CD4-positive, alpha-beta T cell treated with Interleukin-17A for 4 hours (primary cell): ENCODE results near the gene ZNF519.
"Not testable (repeated sequence)": the region's sequence is repeated elsewhere in the genome, so short reads cannot be mapped to it uniquely, and the experiment has no call there.

Source experiments
- DNase-seq: peaks from one replicate; pipeline ENCODE4 v3.0.0-alpha.2; 2020; ENCODE audit warnings: mixed read lengths

The ZNF519 gene

DNA sequence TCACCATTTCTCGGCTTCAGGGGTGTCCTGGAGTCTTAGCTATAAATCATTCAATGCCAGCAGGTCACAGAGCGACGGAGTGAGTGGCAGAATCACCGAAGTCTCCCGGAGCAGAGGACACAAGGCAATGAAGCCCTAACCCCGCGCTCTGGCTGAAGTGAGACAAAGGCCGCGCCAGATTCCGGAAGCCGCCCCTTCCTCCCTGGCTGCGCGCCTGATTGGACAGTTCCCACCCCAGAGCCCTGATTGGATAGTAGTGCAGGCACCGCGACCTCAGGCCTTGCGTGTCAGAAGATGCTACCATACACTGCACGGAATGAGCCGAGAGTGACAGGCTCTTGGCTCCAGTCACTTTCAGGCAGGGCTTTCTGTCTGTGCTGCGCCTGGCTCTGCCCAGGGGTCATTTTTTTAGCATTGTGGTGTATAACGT, at the start of gene ZNF519:
Gene ZNF519 (minus strand): TSS at position 165 of the 430 bp plus-strand sequence. CDS start 158 bp downstream, at position 7.
- DNase-seq = peak; percentile 87

DNA sequence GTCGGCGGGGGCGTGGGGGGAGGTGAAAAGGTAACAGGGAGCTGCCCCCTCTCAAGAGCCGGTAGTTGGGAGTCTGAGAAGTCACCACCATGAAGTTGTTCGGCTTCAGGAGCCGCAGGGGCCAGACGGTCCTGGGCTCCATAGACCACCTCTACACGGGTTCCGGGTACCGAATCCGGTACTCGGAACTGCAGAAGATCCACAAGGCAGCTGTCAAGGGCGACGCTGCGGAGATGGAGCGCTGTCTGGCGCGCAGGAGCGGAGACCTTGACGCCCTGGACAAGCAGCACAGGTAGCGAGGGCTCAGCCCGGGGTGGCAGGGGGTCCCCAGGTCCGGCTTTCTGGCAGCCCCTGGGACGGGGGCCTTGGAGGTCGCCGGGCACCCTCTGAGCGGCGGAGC, 47.1 kb upstream of the ZNF519 start:
- peak; percentile 32 for DNase-seq

DNA sequence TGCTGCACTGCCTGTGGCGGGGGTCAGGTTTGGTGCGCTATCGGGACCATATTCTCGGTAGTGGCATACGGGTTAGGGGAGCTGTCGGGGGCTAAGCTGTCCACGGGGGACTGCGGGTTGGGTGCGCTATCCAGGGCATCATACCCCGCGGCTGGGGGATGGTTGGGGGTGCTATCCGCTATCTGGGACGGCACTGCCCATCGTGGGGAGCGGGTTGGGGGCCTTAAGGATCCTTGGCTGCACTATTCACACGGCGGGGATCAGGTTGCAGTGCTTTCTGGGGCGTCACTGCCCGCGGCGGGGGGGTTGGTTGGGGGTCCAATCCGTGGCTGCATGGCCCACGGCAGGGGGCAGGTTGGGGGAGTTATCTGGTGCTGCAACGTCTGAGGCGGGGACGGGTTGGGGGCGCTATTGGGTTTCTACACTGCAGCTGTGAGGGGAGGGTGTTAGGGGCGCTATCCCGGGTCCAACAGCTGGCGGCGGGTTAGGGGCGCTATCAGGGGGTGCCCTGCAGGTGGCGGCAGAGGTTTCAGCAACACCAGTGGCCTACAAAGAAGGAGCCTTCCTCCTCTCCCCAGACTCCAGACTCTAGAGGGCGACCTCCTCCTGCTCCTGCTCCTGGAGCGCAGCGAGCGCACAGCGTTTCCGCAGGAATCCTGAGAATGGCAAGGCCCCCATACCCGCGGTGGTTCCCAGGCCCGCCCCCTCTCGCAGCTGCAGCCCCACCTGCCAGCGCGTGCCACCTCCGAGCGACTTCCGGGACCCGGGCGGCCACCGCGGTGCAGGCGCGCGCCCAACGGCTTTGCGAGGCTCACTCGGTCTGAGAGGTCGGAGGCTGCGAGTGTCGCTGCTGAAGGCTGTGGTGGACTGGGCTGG, 46.3 kb upstream of the ZNF519 start:
- peak; percentile 85 for DNase-seq

DNA sequence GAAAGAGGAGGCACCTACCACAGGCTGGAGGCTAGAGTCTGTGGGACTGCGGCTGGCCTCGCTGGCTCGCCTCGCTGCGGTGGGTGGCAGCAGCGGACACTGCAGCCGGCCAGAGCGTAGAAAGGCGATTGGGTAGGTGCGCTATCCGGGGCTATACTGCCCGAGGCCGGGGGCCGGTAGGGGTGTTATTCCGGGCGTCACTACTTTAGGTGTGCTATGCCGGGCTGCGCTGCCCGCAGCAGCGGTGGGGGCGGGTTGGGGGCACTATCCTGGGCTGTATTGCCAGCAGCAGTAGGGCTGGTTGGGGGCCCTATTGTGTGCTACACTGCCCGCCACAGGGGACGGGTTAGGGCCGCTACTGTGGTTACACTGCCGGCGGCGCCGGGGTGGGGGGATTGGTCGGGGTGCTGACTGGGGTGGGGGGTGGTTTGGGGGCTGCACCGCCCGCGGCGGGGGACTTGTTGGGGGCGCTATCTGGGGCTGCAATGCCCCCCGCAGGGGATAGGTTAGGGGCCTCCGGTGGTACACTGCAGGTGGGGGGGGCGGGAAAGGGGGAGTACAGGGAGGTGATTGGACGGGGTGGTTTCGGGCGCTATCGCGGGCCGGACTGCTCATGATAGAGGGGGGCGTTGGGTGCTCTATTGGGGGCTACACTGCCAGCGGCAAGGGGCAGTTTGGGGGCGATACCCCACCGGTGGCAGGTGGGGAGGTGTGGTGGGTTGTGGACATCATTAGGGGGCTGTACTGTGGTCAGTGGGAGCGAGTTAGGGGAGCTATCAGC, 45.5 kb upstream of the ZNF519 start:
- DNase-seq = not testable (repeated sequence)

DNA sequence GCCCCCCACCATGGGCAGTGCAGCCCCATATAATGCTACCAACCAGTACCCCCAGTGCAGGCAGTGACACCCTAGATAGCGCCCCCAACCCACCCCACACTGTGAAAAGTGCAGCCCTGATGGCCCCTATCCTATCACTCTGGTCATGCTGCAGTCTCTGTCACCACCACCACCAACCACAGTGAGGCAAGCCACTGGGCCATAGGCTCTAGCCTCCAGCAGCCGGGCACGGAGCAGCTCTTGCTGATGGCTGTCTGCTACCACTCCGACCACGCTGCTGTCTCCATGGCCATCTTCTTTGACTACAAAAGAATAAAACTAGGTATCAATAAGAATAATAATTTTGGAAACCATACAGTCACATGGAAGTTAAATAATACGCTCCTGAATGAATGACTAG, 43.2 kb upstream of the ZNF519 start:
- DNase-seq = not testable (repeated sequence)

DNA sequence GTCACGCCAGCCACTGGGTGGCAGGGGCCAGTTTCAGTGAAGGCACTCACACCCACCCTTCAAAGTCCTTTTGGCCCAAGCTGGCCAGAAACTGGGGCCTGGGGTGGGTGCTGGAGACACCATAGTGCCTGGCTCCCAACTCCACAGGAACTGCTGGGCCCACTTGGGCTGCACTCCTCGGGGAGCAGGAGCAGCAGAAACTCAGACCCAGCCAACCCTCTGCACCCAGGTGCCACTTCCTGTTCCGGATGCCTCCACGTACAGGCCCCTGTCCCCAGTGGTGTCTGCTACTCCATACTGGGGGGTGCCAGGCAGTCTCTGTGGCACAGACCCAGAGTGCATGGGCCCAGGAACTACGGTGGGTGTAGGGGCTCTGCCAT, 42.5 kb upstream of the ZNF519 start:
- no peak for DNase-seq

DNA sequence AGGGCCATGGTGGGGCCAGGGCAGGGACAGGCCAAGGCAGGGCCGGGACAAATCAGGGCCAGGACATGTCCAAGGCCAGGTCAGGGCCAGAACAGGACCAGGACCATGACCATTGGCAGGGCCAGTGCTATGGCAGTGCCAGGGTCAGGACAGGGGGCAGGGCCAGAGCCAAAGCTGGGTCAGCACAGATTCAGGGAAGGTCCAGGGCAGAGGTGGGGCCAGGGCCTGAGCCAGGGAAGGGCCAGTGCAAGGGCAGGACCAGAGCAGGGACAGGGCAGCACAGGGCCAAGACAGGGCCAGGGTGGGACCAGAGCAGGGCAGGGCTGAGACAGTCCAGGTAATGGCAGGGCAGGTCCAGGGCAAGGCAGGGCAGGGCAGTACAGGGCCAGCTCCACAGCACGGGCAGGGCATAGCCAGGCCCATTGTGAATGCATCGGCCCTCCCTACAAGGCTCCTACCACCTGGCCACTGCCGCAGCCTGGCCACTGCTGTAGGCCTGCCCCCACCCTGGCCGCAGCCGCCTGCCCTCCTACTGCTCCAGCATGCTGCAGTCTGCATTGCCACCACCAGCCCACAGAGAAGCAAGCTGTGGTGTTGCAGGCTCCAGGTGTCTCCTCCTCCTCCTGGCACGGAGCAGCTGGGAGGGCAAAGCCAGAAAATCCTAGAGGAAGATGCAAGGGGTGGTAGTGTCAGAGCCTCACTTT, 41.9 kb upstream of the ZNF519 start:
- not testable (repeated sequence) for DNase-seq

DNA sequence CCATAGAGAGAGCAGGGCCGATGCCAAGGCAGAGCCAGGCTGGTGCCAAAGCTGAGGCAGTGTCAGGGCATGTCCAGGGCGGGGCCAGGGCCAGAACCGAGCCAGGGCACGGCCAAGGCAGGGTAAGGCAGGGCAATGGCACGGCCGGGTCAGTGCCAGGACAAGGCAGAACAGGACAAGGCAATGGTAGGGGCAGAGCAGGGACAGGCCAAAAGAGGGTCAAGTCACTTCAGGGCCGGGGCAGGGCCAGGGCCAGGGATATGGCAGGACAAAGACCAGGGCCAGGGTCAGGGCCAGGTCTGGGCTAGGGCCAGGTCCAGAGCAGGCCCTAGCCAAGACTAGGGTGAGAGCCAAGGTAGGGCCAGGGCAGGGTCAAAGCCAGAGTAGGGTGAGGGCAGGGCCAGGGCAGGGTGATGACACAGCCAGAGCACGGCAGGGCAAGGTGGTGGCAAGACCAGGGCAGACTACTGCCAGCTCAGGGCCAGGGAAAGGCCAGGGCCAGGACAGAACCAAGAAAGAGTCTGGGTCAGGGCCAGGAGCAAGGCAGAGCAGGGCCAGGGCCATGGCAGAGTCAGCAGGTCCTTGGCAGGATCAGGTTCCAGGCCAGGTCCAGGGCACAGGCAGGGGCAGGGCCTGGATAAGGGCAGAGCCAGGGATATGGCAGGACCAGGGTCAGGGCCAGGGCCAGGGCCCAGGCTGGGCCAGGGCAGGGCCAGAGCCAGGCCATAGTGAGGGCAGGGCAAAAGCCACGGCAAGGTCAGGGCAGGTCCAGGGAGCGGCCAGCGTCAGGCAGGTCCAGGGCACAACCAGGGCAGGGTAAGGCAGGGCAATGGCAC, 41.1 kb upstream of the ZNF519 start:
- DNase-seq = not testable (repeated sequence)

DNA sequence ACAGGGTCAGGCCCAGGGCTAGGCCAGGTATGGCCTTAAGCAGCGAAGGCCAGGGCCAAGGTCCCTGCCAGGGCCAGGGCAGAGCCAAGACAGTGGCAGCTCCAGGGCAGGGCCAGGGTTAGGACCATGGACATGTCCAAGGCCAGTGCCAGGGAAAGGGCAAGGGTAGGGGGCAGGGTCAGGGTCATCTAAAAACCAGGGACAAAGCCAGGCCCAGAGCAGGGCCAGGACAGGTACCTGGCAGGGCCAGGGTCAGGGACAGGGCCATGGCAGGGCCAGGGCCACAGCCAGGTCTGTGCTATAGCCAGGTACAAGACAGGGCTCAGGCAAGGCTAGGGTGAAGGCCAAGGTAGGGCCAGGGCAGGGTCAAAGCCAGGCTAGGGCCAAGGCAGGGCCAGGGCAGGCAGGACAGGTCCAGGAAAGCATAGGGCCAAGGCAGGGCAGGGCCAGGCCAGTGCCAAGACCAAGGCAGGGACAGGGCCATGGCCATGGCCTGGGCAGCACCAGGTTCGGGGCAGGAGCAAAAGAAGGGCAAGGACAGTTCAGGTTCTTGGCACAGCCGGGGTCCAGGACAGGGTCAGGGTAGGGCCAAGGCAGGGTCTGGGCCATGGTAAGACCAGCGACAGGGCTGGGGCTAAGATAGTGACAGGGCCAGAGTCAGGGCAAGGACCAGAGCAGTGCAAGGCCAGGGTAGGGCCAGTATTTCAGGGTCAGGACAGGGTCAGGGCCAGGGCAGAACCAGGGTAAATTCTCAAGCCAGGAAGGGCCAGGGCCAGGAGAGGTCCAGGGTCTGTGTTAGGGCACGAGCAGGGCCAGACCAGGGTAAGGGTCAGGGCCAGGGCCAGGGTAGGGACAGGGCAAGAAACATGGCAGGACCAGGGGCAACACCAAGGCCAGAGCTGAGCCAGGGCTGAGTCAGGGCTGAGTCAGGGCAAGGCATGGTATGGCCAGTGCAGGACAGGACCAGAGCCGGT, 40.2 kb upstream of the ZNF519 start:
- not testable (repeated sequence) for DNase-seq

DNA sequence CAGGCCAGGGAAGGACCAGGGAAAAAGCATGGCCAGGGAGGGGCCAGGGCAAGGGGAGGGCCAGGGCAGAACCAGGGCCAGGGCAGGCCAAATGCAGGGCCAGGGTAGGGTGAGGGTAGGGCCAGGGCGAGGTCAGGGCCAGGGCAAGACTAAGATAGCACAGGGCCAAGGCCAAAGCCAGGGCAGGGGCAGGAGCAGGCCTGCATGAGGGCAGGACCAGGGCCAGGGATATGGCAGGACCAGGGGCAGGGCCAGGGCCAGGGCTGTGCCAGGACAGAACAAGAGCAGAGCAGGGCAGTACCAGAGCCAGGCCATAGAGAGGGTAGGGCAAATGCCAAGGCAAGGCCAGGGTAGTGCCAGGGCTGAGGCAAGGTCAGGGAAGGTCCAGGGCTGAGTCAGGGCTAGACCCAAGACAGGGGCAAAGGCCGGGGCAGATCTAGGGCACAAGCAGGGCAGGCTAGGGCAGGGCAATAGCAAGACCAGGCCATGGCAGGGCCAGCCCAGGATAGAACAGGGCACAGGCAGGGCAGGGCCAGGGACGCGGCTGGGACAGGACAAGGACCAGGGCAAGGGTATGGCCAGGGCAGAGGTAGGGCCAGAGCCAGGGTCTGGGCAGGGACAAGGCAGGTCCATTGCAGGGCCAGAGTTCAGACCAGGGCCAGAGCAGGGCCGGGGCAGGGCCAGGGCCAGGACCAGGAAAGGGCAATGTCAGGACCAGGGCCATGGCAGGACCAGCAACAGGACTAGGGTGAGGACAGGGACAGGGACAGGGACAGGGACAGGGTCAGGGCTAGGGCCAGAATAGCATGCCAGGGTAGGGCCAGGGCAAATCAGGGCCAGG, 39.3 kb upstream of the ZNF519 start:
- DNase-seq = not testable (repeated sequence)

DNA sequence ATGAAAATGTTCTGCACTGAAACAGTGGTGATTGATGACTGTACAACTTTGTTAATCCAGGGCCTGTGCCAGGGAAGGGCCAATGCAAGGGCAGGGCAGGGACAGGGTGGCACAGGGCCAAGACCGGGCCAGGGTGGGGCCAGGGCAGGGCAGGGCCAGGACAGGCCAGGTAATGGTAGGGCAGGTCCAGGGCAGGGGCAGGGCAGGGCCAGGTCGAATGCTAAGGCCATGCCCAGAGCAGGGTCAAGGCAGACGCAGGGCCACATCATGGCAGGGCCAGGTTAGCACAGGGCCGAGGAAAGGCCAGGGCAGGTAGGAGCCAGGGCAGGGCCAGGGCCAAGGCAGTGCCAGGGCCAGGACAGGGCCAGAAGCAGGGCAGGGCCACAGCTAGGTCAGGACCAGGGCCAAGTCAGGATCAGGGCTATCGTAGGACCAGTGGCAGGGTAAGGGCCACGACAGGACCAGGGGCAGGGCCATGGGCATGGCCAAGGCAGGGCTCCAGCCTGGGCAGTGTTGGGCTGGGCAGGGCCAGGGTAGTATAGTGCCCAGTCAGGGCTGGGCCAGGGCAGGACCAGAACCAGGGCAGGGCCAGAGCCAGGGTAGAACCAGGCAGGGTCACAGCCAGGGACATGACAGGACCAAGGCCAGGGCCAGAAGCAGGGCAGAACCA, 38.3 kb upstream of the ZNF519 start:
- DNase-seq = not testable (repeated sequence)

DNA sequence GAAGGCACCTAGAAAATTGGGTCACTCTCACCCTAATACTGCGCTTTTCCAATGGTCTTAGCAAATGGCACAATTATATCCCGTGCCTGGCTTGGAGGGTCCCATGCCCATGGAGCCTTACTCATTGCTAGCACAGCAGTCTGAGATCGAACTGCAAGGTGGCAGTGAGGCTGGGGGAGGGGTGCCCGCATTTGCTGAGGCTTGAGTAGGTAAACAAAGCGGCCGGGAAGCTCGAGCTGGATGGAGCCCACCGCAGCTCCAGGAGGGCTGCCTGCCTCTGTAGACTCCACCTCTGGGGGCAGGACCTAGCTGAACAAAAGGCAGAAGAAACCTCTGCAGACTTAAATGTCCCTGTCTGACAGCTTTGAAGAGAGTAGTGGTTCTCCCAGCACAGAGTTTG, 30.7 kb upstream of the ZNF519 start:
- not testable (repeated sequence) for DNase-seq

DNA sequence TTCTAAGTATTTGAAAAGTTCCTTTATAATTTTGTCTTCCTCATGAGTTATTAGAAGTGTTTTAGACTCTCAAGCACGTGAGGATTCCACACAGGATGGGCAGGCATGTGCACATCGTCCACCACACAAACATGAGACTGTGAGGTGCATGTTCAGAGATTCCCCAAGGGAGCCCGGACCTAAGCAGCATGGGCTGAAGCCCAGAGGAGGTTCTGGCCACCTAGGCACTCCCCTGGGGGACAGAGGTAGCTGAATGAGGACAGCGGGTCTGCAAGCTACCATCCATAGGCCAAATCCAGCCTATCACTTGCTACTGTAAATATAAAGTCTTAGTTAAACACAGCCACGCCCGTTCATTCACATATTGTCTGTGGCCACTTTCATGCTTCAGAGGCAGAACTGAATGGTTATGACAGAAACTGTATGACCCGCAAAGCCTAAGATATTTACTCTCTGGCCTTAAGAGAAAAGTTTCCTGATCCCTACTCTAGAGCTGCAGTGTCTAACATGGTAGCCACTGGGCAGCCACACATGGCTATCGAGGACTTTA, 19.4 kb upstream of the ZNF519 start:
- DNase-seq = not testable (repeated sequence)

DNA sequence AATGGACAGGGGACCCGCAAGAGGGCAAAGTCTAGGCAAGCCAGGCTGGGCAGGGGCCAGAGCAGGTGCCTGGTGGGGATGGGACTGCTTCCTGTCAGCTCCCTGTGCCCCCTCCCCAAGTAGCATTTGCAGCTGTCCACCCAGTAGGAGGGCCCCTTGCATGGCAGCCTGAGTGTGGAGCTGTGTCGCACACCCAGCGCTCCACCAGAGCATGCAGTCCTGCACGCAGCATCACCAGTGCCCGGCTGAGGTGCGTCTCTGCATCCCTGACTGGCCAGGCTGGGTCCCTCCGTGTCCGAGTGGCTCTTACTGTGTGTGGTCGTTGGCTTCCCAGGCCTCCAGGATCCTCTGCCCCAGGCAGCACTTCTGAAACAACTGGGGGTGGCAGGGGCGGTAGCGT, 18.5 kb upstream of the ZNF519 start:
- not testable (repeated sequence) for DNase-seq

DNA sequence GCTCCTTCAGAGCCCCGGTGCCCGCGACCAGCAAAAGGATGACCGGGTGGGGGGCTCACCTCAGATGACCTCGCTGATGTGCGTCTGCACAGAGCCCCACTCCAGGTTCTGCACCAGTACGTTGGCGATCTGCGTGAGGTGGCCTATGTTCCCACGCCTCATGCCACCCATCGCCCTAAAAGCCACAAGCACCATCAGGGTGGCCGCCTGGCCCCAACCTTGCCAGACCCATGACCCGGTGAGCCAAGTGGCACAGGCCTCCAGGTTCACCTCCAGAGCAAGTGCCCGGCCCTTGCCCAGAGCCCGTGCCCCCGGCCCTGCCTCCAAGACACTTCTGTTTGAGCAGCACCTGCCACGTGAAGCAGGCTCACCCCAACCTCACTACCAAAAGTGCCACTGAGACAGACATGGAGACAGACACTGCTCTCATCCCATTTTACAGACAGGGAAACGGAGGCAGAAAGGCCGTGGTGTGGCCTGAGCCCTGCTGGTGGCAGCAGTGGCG, 17.7 kb upstream of the ZNF519 start:
- not testable (repeated sequence) for DNase-seq

DNA sequence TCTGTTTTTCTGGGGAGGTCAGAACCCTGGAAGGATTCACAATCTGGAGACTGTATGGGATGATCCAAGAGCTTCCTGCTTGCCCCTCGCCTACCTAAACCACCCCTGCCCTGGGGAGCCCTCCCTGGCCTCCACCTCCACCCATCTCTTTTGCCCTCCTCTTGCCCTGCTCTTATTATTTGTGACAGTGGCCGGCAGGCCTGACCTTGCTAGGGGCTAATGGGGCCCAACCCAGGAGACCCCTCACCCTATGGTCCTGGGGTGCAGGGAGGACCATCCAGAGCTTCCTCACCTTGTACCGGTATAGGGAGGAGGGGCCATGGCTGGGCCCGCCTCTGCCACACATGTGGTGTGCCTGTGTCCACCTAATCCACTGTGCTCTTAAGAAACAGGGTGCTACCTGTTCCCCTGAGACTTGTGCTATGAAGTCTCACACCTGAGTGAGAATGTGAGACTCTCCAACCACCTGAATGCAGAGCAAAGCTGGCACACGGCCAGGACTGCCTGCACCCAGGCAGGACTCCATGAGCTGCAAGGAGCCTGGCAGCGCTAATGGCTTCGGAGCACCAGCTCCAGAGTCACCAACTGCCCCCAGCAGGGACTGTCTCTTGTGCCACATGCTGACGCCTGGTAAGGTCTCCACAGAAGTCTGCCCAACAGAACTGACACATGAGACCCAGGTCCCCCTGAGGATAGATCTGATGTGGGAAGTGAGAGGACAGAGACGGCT, 17.1 kb upstream of the ZNF519 start:
- not testable (repeated sequence) for DNase-seq

DNA sequence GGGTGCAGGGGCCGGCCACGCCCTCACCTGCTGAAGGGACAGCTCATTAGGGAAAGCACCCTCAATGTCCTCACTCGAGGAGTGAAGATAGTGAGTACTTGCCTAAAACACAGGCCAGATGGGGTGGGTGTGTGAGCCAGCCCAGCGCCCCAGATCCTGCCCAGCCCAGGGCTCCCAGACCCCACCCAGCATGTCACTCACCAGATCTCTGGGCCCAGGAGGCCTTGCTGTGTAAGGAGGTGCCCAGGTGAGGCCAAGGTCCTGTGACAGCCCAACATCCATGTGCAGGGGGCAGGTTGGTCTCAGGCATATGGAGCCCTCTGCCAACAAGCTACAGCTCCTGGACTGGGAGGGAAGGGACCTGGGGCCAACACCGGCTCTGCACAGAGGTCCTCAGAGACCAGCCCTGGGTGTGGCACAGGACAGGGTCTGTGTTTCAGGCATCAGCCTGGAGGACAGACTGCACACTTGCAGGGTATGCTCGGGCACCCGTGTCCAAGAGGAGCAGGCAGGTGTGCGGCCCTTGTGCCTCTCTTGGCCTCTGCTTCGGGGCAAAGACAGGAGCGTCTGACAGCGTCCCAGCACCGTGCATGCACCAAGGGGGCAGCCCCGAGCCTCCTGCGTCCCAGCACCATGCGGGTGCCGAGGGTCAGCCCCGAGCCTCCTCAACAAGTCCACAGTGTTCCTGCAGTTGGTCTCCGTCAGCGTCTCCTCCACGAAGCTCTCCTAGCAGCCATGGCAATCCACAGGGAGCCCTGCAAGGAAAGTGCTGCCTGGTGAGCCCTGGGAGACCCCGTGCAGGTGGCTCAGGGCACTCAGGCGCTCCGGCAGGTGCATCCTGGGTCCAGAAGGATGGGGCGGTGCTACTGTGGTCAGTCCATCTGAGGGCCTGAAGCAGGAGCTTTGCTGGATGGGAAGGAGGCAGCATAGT, 16.0 kb upstream of the ZNF519 start:
- not testable (repeated sequence) for DNase-seq
